MM.1S (cell line): ENCODE measurements around the gene ALDH1B1.

Source experiments
- DNase-seq: peaks from one replicate; pipeline ENCODE4 v3.0.0-alpha.2; 2015
- H2AFZ ChIP-seq: fragments of 300-600 bp; sonication (generic); 2 replicates; pipeline ENCODE4 v1.6.0; 2016; ENCODE audit warnings: antibody characterized with exemption, low read length
- H3F3A ChIP-seq: fragments of 300-600 bp; sonication (generic); 2 replicates; pipeline ENCODE4 v1.6.1; 2016; ENCODE audit warnings: mild to moderate bottlenecking, antibody characterized with exemption, low read length, moderate library complexity, mixed read lengths; ENCODE audit not compliant: insufficient read depth
- H3K27ac ChIP-seq: fragments of 300-600 bp; sonication (generic); 2 replicates; pipeline ENCODE4 v1.5.1; 2016; ENCODE audit warnings: mild to moderate bottlenecking, low read length
- H3K27me3 ChIP-seq: fragments of 300-600 bp; sonication (generic); replicated peaks from 2 replicates; pipeline ENCODE4 v1.6.0; 2016; ENCODE audit warnings: low read length; ENCODE audit not compliant: insufficient read depth
- H3K36me3 ChIP-seq: fragments of 300-600 bp; sonication (generic); replicated peaks from 2 replicates; pipeline ENCODE4 v1.6.1; 2016; ENCODE audit warnings: mild to moderate bottlenecking, low read length, mixed read lengths; ENCODE audit not compliant: insufficient read depth
- H3K4me1 ChIP-seq: fragments of 300-600 bp; sonication (generic); 2 replicates; pipeline ENCODE4 v1.6.1; 2016; ENCODE audit warnings: low read length, mixed read lengths
- H3K4me2 ChIP-seq: fragments of 300-600 bp; sonication (generic); 2 replicates; pipeline ENCODE4 v1.6.0; 2016; ENCODE audit warnings: low read depth, low read length
- H3K4me3 ChIP-seq: fragments of 300-600 bp; sonication (generic); 2 replicates; pipeline ENCODE4 v1.5.1; 2016; ENCODE audit warnings: low read length, mixed read lengths
- H3K79me2 ChIP-seq: fragments of 300-600 bp; sonication (generic); 2 replicates; pipeline ENCODE4 v1.6.1; 2016; ENCODE audit warnings: mixed run types, low read length, mixed read lengths
- H3K9ac ChIP-seq: fragments of 300-600 bp; sonication (generic); 2 replicates; pipeline ENCODE4 v1.6.1; 2016; ENCODE audit warnings: low read length, mixed read lengths
- H3K9me2 ChIP-seq: fragments of 300-600 bp; sonication (generic); replicated peaks from 2 replicates; pipeline ENCODE4 v1.6.1; 2016; ENCODE audit warnings: mild to moderate bottlenecking, low read length, mixed read lengths; ENCODE audit not compliant: insufficient read depth
- H3K9me3 ChIP-seq: fragments of 300-600 bp; sonication (generic); replicated peaks from 2 replicates; pipeline ENCODE4 v1.6.1; 2016; ENCODE audit warnings: mild to moderate bottlenecking, low read length, mixed read lengths; ENCODE audit not compliant: insufficient read depth
- H4K20me1 ChIP-seq: fragments of 300-600 bp; sonication (generic); 2 replicates; pipeline ENCODE4 v1.6.1; 2016; ENCODE audit warnings: mild to moderate bottlenecking, low read length, moderate library complexity, mixed read lengths; ENCODE audit not compliant: insufficient read depth
- EZH2 ChIP-seq: fragments of 300-600 bp; sonication (generic); optimal IDR thresholded peaks from 2 replicates; pipeline ENCODE3; 2017; ENCODE audit warnings: low read depth, mild to moderate bottlenecking, antibody characterized with exemption, low read length, mixed read lengths
- EZH2phosphoT487 ChIP-seq: fragments of 300-600 bp; sonication (generic); IDR thresholded peaks from 2 replicates; pipeline ENCODE4 v1.6.1; 2018; ENCODE audit warnings: antibody characterized with exemption, low read length
- TF ChIP-seq, protein P1 (sequence below): fragments of 300-600 bp; sonication (generic); IDR thresholded peaks from 2 replicates; pipeline ENCODE4 v1.5.1; 2016; ENCODE audit warnings: antibody characterized with exemption, low read length, mixed read lengths

ALDH1B1 gene

DNA sequence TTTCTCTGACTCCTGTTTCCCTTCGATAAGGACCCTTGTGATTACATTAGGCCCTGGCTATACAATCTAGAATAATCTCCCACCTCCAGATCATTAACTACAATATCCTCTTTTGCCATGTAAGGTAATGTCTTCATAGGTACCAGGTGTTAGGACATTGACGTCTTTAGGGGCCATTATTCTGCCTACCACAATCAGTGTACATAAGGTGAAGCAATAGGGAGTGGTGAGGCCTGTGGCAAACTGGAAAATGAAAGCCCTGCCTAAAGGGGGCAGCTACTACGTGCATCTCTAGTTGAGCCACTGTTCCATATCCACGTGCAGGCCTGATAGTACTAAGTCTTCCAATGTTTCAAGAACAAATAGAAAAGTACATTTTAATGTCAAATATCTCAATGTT is 4.8 kb upstream of the ALDH1B1 start:
- H3K79me2 ChIP-seq: peaks cover 3% of the 10 kb centered on the region
- H2AFZ ChIP-seq: no peak overlapping the region
- no peaks in the 10 kb centered on the region for H3K9me2 ChIP-seq
- H3K4me3 ChIP-seq: no peak overlapping the region
- no peaks in the 10 kb centered on the region for H3F3A ChIP-seq
- TF ChIP-seq EZH2 (no peak), EZH2phosphoT487 (no peak)
- no peaks in the 10 kb centered on the region for H3K36me3 ChIP-seq
- H3K27ac ChIP-seq: no peak overlapping the region
- no peaks in the 10 kb centered on the region for H3K4me1 ChIP-seq
- H3K9ac ChIP-seq: no peak overlapping the region
- no peak overlapping the region for H3K4me2 ChIP-seq
- H3K9me3 ChIP-seq: no peaks in the 10 kb centered on the region
- DNase-seq: no peak
- H3K27me3 ChIP-seq: no peaks in the 10 kb centered on the region
- no peaks in the 10 kb centered on the region for H4K20me1 ChIP-seq

DNA sequence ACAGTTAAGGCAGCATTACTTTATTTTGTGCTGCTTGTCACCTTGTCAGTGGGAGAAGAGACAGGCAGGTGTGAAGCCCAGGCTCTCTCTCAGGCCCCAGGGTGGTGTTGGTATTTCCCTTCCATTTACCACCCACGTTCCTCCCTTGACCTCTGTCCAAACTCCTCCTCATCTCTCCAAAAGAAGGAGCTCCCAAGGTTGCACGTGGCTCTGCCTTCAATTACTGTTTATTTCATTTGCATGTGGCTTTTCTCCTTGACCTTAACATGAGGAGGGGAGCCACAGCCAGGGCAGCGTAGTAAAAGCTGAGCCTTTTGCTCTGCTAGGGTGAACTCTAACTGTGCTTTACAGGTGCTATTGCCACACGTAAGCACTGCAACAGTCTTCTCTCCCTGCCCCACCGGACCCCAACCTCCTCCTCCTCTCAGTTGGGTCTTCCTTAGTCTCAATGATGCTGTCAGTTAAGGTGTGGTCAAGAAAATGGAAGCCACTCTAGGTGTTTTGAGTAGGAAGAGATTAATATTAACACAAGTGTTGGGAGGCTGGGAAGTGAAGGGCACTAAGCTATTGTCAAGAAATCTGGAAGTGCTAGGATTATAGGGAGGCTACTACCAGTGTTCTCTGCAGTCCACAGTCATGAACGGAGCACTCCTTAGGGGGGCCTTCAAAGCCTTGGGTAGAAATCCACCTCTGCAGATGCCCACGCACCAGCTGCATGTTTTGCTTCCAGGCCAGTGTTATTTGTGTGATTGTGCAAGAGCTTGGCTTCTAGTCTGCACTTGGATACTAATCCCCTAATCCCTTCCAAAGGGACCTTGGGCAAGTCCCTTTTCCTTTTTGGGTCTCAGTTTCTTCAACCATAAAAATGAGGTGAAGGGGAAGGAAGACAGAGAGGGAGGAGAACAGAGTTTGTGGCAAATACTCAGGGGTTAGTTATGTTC is 3.9 kb upstream of the ALDH1B1 start:
- H3K4me3 ChIP-seq: no peak overlapping the region
- H3K9ac ChIP-seq: no peak overlapping the region
- no peak overlapping the region for H3K27ac ChIP-seq
- H3K79me2 ChIP-seq: peaks cover 11% of the 10 kb centered on the region
- no peak for DNase-seq
- no peak overlapping the region for H2AFZ ChIP-seq
- 0 out of 2 replicates have a peak, but pooled peaks cover 2% of the 10 kb centered on the region for H3K4me1 ChIP-seq
- H3K27me3 ChIP-seq: no peaks in the 10 kb centered on the region
- TF ChIP-seq EZH2: no peak
- TF ChIP-seq, protein P1, sequence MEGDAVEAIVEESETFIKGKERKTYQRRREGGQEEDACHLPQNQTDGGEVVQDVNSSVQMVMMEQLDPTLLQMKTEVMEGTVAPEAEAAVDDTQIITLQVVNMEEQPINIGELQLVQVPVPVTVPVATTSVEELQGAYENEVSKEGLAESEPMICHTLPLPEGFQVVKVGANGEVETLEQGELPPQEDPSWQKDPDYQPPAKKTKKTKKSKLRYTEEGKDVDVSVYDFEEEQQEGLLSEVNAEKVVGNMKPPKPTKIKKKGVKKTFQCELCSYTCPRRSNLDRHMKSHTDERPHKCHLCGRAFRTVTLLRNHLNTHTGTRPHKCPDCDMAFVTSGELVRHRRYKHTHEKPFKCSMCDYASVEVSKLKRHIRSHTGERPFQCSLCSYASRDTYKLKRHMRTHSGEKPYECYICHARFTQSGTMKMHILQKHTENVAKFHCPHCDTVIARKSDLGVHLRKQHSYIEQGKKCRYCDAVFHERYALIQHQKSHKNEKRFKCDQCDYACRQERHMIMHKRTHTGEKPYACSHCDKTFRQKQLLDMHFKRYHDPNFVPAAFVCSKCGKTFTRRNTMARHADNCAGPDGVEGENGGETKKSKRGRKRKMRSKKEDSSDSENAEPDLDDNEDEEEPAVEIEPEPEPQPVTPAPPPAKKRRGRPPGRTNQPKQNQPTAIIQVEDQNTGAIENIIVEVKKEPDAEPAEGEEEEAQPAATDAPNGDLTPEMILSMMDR: no peak
- TF ChIP-seq EZH2phosphoT487: no peak
- H4K20me1 ChIP-seq: no peaks in the 10 kb centered on the region
- no peak overlapping the region for H3K4me2 ChIP-seq
- H3F3A ChIP-seq: no peaks in the 10 kb centered on the region
- H3K9me3 ChIP-seq: no peaks in the 10 kb centered on the region
- H3K36me3 ChIP-seq: no peaks in the 10 kb centered on the region
- no peaks in the 10 kb centered on the region for H3K9me2 ChIP-seq

DNA sequence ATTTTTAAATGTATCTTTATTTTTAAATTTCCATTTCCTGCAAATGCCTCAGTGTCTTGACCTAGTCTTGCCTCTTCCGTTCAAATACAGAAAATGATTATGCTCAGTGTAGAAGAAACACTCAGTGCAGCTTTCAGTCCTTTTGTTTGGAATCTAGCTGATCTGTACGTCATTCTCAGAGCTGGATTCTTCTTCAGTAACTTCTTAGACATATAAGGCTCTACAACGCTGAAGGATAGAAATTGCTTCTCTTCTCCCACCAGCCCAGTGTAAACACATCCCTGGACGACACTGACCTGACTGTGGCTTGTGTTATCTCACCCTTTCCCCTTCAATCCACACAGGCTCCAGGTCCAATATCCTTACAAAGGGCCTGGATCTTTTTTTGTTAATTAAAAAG is 3.2 kb upstream of the ALDH1B1 start:
- Histone ChIP-seq H3K9me2 (no peaks in the 10 kb centered on the region), H3K4me2 (no peak overlapping the region), H3K27me3 (no peaks in the 10 kb centered on the region), H3K9ac (no peak overlapping the region), H3K27ac (no peak overlapping the region), H3F3A (no peaks in the 10 kb centered on the region), H3K4me3 (no peak overlapping the region), H2AFZ (no peak overlapping the region), H3K4me1 (0 out of 2 replicates have a peak, but pooled peaks cover 3% of the 10 kb centered on the region), H3K9me3 (no peaks in the 10 kb centered on the region), H3K79me2 (peaks cover 17% of the 10 kb centered on the region), H4K20me1 (no peaks in the 10 kb centered on the region), H3K36me3 (no peaks in the 10 kb centered on the region)
- no peak for DNase-seq
- TF ChIP-seq EZH2phosphoT487 (no peak), EZH2 (no peak)
- TF ChIP-seq, protein P1: no peak

DNA sequence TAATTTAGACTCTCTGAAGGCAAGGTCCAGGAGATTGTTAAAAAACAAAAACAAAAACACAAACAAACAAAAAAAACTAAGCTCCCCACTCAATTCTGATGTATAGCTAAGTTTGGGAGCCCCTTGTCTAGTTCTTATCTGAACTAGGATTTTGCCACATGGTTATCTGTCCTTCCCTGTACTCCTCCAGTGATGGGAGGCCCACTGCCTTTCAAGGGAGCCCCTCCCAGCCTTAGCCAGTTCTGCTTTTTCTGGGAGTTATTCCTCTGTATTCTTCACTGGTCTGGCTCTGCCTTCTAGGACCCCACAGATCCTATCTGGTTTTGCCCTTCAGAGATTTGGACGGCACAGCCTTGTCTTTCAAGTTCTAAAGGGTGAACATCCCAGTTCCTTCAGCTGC is 2.1 kb upstream of the ALDH1B1 start:
- Histone ChIP-seq H3K36me3 (no peaks in the 10 kb centered on the region), H3K79me2 (peaks cover 29% of the 10 kb centered on the region), H4K20me1 (no peaks in the 10 kb centered on the region), H2AFZ (no peak overlapping the region), H3K27ac (no peak overlapping the region), H3K4me1 (0 out of 2 replicates have a peak, but pooled peaks cover 3% of the 10 kb centered on the region), H3K9ac (no peak overlapping the region), H3K27me3 (no peaks in the 10 kb centered on the region), H3K4me3 (no peak overlapping the region), H3K4me2 (no peak overlapping the region), H3K9me2 (no peaks in the 10 kb centered on the region), H3F3A (no peaks in the 10 kb centered on the region), H3K9me3 (no peaks in the 10 kb centered on the region)
- no peak for DNase-seq
- no peak for TF ChIP-seq EZH2
- no peak for TF ChIP-seq EZH2phosphoT487
- TF ChIP-seq, protein P1: no peak
